H1 (cell line): ENCODE measurements around the gene C12orf43. TPM values are rescaled to one million over a fixed set of nuclear protein-coding genes. Genes with fewer than 3 reads are reported as not detected.

Source experiments
- CTCF ChIA-PET: fragments of 300-600 bp; sonication (Branson Sonifier 250); formaldehyde crosslinking; loops from one replicate; lab custom pipeline; 2021; ENCODE audit not compliant: partially characterized antibody; lab: Charles Lee
- POLR2A ChIA-PET: fragments of 300-600 bp; sonication (Branson Sonifier 250); formaldehyde crosslinking; loops from one replicate; lab custom pipeline; 2021; ENCODE audit warnings: inconsistent platforms; ENCODE audit not compliant: partially characterized antibody; lab: Charles Lee
- DNase-seq, 2 experiments: peaks; one replicate each; pipeline versions ENCODE4 v3.0.0 to v3.0.0-alpha.2; 2010 to 2022; ENCODE audit warnings: low spot score in 2 of 2, low read depth in 1 of 2, mixed read lengths in 1 of 2
- FAIRE-seq: peaks from 2 replicates; lab custom pipeline; 2011; peaks lifted over from hg19 to GRCh38; lab: Jason Lieb, UNC
- H2AFZ ChIP-seq: 2 replicates; pipeline ENCODE4 v1.8.1; 2012; ENCODE audit warnings: low read length, inconsistent platforms
- H2AK5ac ChIP-seq: 2 replicates; pipeline ENCODE4 v1.6.1; 2013; ENCODE audit warnings: low read depth, low read length
- H2BK120ac ChIP-seq: replicated peaks from 2 replicates; pipeline ENCODE3; 2013; ENCODE audit warnings: low read depth, low read length, inconsistent platforms
- H2BK12ac ChIP-seq: 2 replicates; pipeline ENCODE4 v1.6.1; 2013; ENCODE audit warnings: low read depth, low read length
- H2BK15ac ChIP-seq: 2 replicates; pipeline ENCODE4 v1.6.1; 2013; ENCODE audit warnings: low read length
- H2BK20ac ChIP-seq: 2 replicates; pipeline ENCODE4 v1.6.1; 2013; ENCODE audit warnings: low read length
- H2BK5ac ChIP-seq: 2 replicates; pipeline ENCODE4 v1.6.1; 2013; ENCODE audit warnings: low read depth, low read length
- H3K14ac ChIP-seq: 2 replicates; pipeline ENCODE4 v1.6.1; 2013; ENCODE audit warnings: inconsistent platforms; ENCODE audit not compliant: insufficient read length
- H3K18ac ChIP-seq: 2 replicates; pipeline ENCODE4 v1.6.1; 2013; ENCODE audit warnings: low read length; ENCODE audit errors: extremely low read depth
- H3K23ac ChIP-seq: 2 replicates; pipeline ENCODE4 v1.6.1; 2013; ENCODE audit warnings: inconsistent platforms; ENCODE audit not compliant: insufficient read length
- H3K23me2 ChIP-seq: 2 replicates; pipeline ENCODE4 v1.6.1; 2013; ENCODE audit warnings: low read depth, low read length
- H3K27ac ChIP-seq: 2 replicates; pipeline ENCODE4 v1.6.1; 2011; ENCODE audit warnings: low read depth, low read length, inconsistent platforms
- H3K27me3 ChIP-seq, 4 experiments: replicated peaks in 1 of 4; 1 replicate in 1 of 4; 2 replicates in 3 of 4; pipeline versions ENCODE4 v1.6.1 to v1.8.1; 2011 to 2013; ENCODE audit warnings: low read length in 3 of 4, mild to moderate bottlenecking in 3 of 4, inconsistent platforms in 2 of 4, mixed read lengths in 2 of 4, moderate library complexity in 1 of 4; ENCODE audit not compliant: control insufficient read depth in 3 of 4, insufficient read depth in 3 of 4; ENCODE audit errors: extremely low read depth in 1 of 4
- H3K36me3 ChIP-seq, 4 experiments: 2 replicates each; pipeline versions ENCODE4 v1.6.1 to v1.8.1; 2011 to 2013; ENCODE audit warnings: mild to moderate bottlenecking in 4 of 4, low read length in 3 of 4, moderate library complexity in 2 of 4, control low read depth in 1 of 4, inconsistent platforms in 1 of 4; ENCODE audit not compliant: insufficient read depth in 4 of 4, control insufficient read depth in 2 of 4
- H3K4ac ChIP-seq: replicated peaks from 2 replicates; pipeline ENCODE3; 2013; ENCODE audit warnings: low read length, low read depth, mixed read lengths, inconsistent platforms; ENCODE audit not compliant: insufficient read length
- H3K4me1 ChIP-seq, 4 experiments: replicated peaks in 1 of 4; 1 replicate in 1 of 4; 2 replicates in 3 of 4; pipeline versions ENCODE4 v1.6.1 to v1.8.1; 2011 to 2013; ENCODE audit warnings: low read length in 3 of 4, inconsistent platforms in 2 of 4, mixed read lengths in 1 of 4; ENCODE audit not compliant: insufficient read depth in 4 of 4, control insufficient read depth in 3 of 4
- H3K4me2 ChIP-seq, 2 experiments: 2 replicates each; pipeline versions ENCODE4 v1.6.1 to v1.8.1; 2011 to 2013; ENCODE audit warnings: low read depth in 2 of 2, low read length in 2 of 2, control low read depth in 1 of 2, inconsistent platforms in 1 of 2, mild to moderate bottlenecking in 1 of 2; ENCODE audit not compliant: insufficient read depth in 1 of 2
- H3K4me3 ChIP-seq, 4 experiments: fragments of 200-600, 300-600 bp in 1 of 4; sonication (generic), shearing (Covaris generic), sonication (Bioruptor Twin) in 1 of 4; 2 replicates each; pipeline versions ENCODE4 v1.5.1 to v1.8.1; 2011 to 2016; ENCODE audit warnings: low read length in 4 of 4, low read depth in 3 of 4, control low read depth in 2 of 4, inconsistent platforms in 2 of 4, mild to moderate bottlenecking in 2 of 4, mixed read lengths in 1 of 4, moderate library complexity in 1 of 4; ENCODE audit not compliant: insufficient read depth in 2 of 4; ENCODE audit errors: extremely low read depth in 1 of 4
- H3K56ac ChIP-seq: replicated peaks from 2 replicates; pipeline ENCODE3; 2013; ENCODE audit warnings: low read depth, mild to moderate bottlenecking, mixed read lengths, low read length, inconsistent platforms; ENCODE audit not compliant: insufficient read length
- H3K79me1 ChIP-seq: 2 replicates; pipeline ENCODE4 v1.6.1; 2013; ENCODE audit warnings: low read depth, low read length, control low read depth
- H3K79me2 ChIP-seq, 2 experiments: 2 replicates each; pipeline versions ENCODE4 v1.6.1 to v1.8.1; 2012 to 2013; ENCODE audit warnings: low read length in 2 of 2, mild to moderate bottlenecking in 2 of 2, inconsistent platforms in 1 of 2; ENCODE audit not compliant: insufficient read depth in 2 of 2, control insufficient read depth in 1 of 2
- H3K9ac ChIP-seq, 4 experiments: replicated peaks in 1 of 4; 1 replicate in 1 of 4; 2 replicates in 3 of 4; pipeline versions ENCODE4 v1.6.1 to v1.8.1; 2011 to 2013; ENCODE audit warnings: low read depth in 3 of 4, low read length in 3 of 4, control low read depth in 2 of 4, mild to moderate bottlenecking in 2 of 4, moderate library complexity in 2 of 4, inconsistent platforms in 1 of 4; ENCODE audit errors: extremely low read depth in 1 of 4
- H3K9me3 ChIP-seq, 2 experiments: 2 replicates each; pipeline versions ENCODE4 v1.6.1 to v1.8.1; 2012 to 2013; ENCODE audit warnings: mild to moderate bottlenecking in 2 of 2, moderate library complexity in 2 of 2, control low read depth in 1 of 2, inconsistent platforms in 1 of 2, low read depth in 1 of 2, low read length in 1 of 2, mixed read lengths in 1 of 2; ENCODE audit not compliant: insufficient read depth in 2 of 2
- H4K20me1 ChIP-seq, 2 experiments: replicated peaks in 1 of 2; 2 replicates each; pipeline versions ENCODE3 to v1.8.1; 2011 to 2013; ENCODE audit warnings: inconsistent platforms in 2 of 2, low read length in 2 of 2, mild to moderate bottlenecking in 1 of 2; ENCODE audit not compliant: insufficient read depth in 2 of 2, control insufficient read depth in 1 of 2
- H4K5ac ChIP-seq: 2 replicates; pipeline ENCODE4 v1.6.1; 2013; ENCODE audit warnings: low read length, low read depth, mixed read lengths, inconsistent platforms; ENCODE audit not compliant: insufficient read length
- H4K8ac ChIP-seq: 2 replicates; pipeline ENCODE4 v1.8.0; 2013; ENCODE audit warnings: mild to moderate bottlenecking, moderate library complexity, low read length, inconsistent platforms; ENCODE audit not compliant: insufficient read depth; ENCODE audit errors: extremely low read depth
- H4K91ac ChIP-seq: replicated peaks from 2 replicates; pipeline ENCODE3; 2013; ENCODE audit warnings: low read length, mixed read lengths, inconsistent platforms; ENCODE audit not compliant: insufficient read length
- CBX8 ChIP-seq: fragments of 300-800, 300-1000 bp; sonication (generic); IDR thresholded peaks from 2 replicates; pipeline ENCODE4 v1.7.1; 2016; ENCODE audit warnings: low read depth, low read length, borderline replicate concordance
- CEBPB ChIP-seq: IDR thresholded peaks from 2 replicates; pipeline ENCODE4 v1.6.1; 2012; ENCODE audit warnings: low read depth, low read length
- FOSL1 ChIP-seq: IDR thresholded peaks from 2 replicates; pipeline ENCODE4 v1.6.1; 2011; ENCODE audit warnings: mild to moderate bottlenecking, low read depth, low read length, moderate library complexity; ENCODE audit not compliant: insufficient read depth
- KDM4A ChIP-seq: IDR thresholded peaks from one replicate; pipeline ENCODE4 v1.7.1; 2012; ENCODE audit warnings: low read depth, mild to moderate bottlenecking, moderate library complexity, low read length, inconsistent platforms; ENCODE audit not compliant: severe bottlenecking
- SIRT6 ChIP-seq: IDR thresholded peaks from one replicate; pipeline ENCODE4 v1.7.1; 2012; ENCODE audit warnings: low read length, inconsistent platforms
- SP1 ChIP-seq: IDR thresholded peaks from 2 replicates; pipeline ENCODE4 v1.6.1; 2011; ENCODE audit warnings: low read depth, low read length
- SUZ12 ChIP-seq: fragments of 200-600 bp; sonication (generic); IDR thresholded peaks from 2 replicates; pipeline ENCODE4 v1.6.1; 2012; ENCODE audit warnings: mild to moderate bottlenecking, inconsistent platforms, low read length, moderate library complexity, mixed read lengths
- YY1 ChIP-seq: IDR thresholded peaks from 2 replicates; pipeline ENCODE4 v1.6.1; 2011; ENCODE audit warnings: low read depth, mild to moderate bottlenecking, low read length
- WGBS, 2 experiments: shearing (Covaris generic) in 1 of 2; methylation state at CpG; one replicate each; pipeline versions ENCODE4 v1.1.6 to v1.1.7; 2013 to 2015; ENCODE audit warnings: low lambda C conversion rate in 2 of 2, mixed read lengths in 2 of 2, inconsistent platforms in 1 of 2, low coverage in 1 of 2, missing lambda C conversion rate in 1 of 2; ENCODE audit not compliant: insufficient replicate concordance in 2 of 2, insufficient coverage in 1 of 2, insufficient read length in 1 of 2; ENCODE audit errors: extremely low coverage in 1 of 2, missing lambda C conversion rate in 1 of 2; 5-methylcytosine and 5-hydroxymethylcytosine counted together
- polyA plus RNA-seq, 7 experiments: library from polyadenylated mRNA; depleted of rRNA in 3 of 7; stranded (reverse) in 5 of 7; unstranded in 2 of 7; fragments of >200 nt in 5 of 7; fragments of 200-250 nt in 2 of 7; gene quantifications; 1 replicate in 5 of 7; 2 replicates in 1 of 7; 4 replicates in 1 of 7; pipeline versions ENCODE4 v1.2.1 to v1.2.3, GENCODE V29; 2011 to 2013; ENCODE audit warnings: missing spikeins in 2 of 7, mixed read lengths in 2 of 7
- total RNA-seq: library from RNA; stranded (reverse); fragmentation: NEBNext Ultra II Directional; extraction: Animal tissue kit (Norgen Biotek cat#: 25700); gene quantifications from 2 replicates; pipeline ENCODE4 v1.2.1, GENCODE V29; 2021
- TF ChIP-seq, protein P1 (sequence below), 3 experiments: IDR thresholded peaks; 1 replicate in 2 of 3; 2 replicates in 1 of 3; pipeline versions ENCODE4 v1.5.1 to v1.6.1; 2011; ENCODE audit warnings: low read length in 3 of 3, mild to moderate bottlenecking in 3 of 3, inconsistent platforms in 2 of 3, low read depth in 1 of 3, moderate library complexity in 1 of 3; ENCODE audit not compliant: insufficient read depth in 1 of 3; ENCODE audit errors: control extremely low read depth in 1 of 3

C12orf43 gene
- total and polyA plus RNA-seq, 2 of the 8 experiments (the other 6 are each of a cell fraction or from before 2014, with no cell fraction given): 9.2 to 22.3 TPM

- peaks cover 2 to 6% (median 3%) of the 10 kb centered on the region in 4 experiments; a peak in 6 of 7 replicates for H3K4me1 ChIP-seq
- no peak overlapping the region for H3K14ac ChIP-seq
- peaks cover 0 to 5% of the 10 kb centered on the region in 2 experiments for H4K20me1 ChIP-seq
- no peak overlapping the region for H2AFZ ChIP-seq
- no peak for TF ChIP-seq YY1
- TF ChIP-seq, protein P1, sequence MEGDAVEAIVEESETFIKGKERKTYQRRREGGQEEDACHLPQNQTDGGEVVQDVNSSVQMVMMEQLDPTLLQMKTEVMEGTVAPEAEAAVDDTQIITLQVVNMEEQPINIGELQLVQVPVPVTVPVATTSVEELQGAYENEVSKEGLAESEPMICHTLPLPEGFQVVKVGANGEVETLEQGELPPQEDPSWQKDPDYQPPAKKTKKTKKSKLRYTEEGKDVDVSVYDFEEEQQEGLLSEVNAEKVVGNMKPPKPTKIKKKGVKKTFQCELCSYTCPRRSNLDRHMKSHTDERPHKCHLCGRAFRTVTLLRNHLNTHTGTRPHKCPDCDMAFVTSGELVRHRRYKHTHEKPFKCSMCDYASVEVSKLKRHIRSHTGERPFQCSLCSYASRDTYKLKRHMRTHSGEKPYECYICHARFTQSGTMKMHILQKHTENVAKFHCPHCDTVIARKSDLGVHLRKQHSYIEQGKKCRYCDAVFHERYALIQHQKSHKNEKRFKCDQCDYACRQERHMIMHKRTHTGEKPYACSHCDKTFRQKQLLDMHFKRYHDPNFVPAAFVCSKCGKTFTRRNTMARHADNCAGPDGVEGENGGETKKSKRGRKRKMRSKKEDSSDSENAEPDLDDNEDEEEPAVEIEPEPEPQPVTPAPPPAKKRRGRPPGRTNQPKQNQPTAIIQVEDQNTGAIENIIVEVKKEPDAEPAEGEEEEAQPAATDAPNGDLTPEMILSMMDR (IDR thresholded peaks at IDR 0.05; ENCODE audit: control extremely low read depth in 1 of 3, insufficient read depth in 1 of 3, low read depth in 1 of 3, low read length in 3 of 3): no peak
- TF ChIP-seq CEBPB: no peak
- TF ChIP-seq SIRT6: no peak
- no peak for TF ChIP-seq FOSL1
- TF ChIP-seq KDM4A: no peak
- TF ChIP-seq SUZ12: no peak
- no peak for TF ChIP-seq CBX8
- TF ChIP-seq SP1: no peak
- H3K4ac ChIP-seq: no peak overlapping the region
- no peak overlapping the region for H4K91ac ChIP-seq
- no peak overlapping the region for H3K9ac ChIP-seq
- H2BK15ac ChIP-seq: no peak overlapping the region
- no peak overlapping the region; the same call in 1 of the 2 replicates for H3K27ac ChIP-seq
- H3K18ac ChIP-seq: no peak overlapping the region
- FAIRE-seq (no peak), DNase-seq (no peak)
- H4K8ac ChIP-seq: no peak overlapping the region
- peaks cover 16% of the 10 kb centered on the region; the same call in 1 of the 2 replicates for H3K23me2 ChIP-seq
- H2BK20ac ChIP-seq: no peak overlapping the region
- H2BK120ac ChIP-seq: no peak overlapping the region
- H3K23ac ChIP-seq: no peak overlapping the region
- CTCF ChIA-PET: interaction anchor here (2.5 to 2.7 kb wide), 2 partner anchors 8 to 25 kb away, joined by 8 to 9 read pairs; no protein-coding TSS in a partner anchor
- no peak overlapping the region for H3K4me2 ChIP-seq
- POLR2A ChIA-PET: interaction anchor here (1.4 to 2.8 kb wide), 2 partner anchors 16 to 19 kb away, joined by 3 to 8 read pairs; partner anchors contain the start of gene HNF1A
- 90% methylated on average over 9 of the region's 9 CpGs; no CpG with 5 or more reads in 1 of the 2 experiments for WGBS, 2 experiments
- H3K79me2 ChIP-seq: no peaks in the 10 kb centered on the region
- H3K4me3 ChIP-seq: no peak overlapping the region
- H2BK12ac ChIP-seq: no peak overlapping the region; the same call in 1 of the 2 replicates
- H2AK5ac ChIP-seq: no peak overlapping the region; the same call in 1 of the 2 replicates
- H2BK5ac ChIP-seq: no peak overlapping the region
- H3K79me1 ChIP-seq: no peaks in the 10 kb centered on the region
- no peaks in the 10 kb centered on the region for H3K27me3 ChIP-seq
- H4K5ac ChIP-seq: no peak overlapping the region
- no peaks in the 10 kb centered on the region; a peak in 1 of 8 replicates for H3K36me3 ChIP-seq
- H3K56ac ChIP-seq: no peak overlapping the region
- no peaks in the 10 kb centered on the region for H3K9me3 ChIP-seq
These were observed 18.8 kb downstream of the C12orf43 start for GRCh38 chr12:120997448-120997847.
